ENCODE data around the gene PLEKHM2.

The PLEKHM2 gene

GRCh38 chr1:15637826-15638225 lies 46.3 kb upstream of the PLEKHM2 start (continued):
- TF ChIP-seq CSRNP3 (CRISPR knock-in tag; IDR thresholded peaks at IDR 0.05) (no peak), PPARA (CRISPR knock-in tag; IDR thresholded peaks at IDR 0.05; ENCODE audit: borderline replicate concordance) (no peak)

- TF ChIP-seq ARNTL (CRISPR knock-in tag; IDR thresholded peaks at IDR 0.05; ENCODE audit: borderline replicate concordance, low read depth) (no peak), PATZ1 (CRISPR knock-in tag; IDR thresholded peaks at IDR 0.05; ENCODE audit: borderline replicate concordance) (no peak), TSHZ2 (CRISPR knock-in tag; IDR thresholded peaks at IDR 0.05) (no peak), ZFP30 (CRISPR knock-in tag; IDR thresholded peaks at IDR 0.05) (no peak), OSR1 (CRISPR knock-in tag; IDR thresholded peaks at IDR 0.05) (no peak), POU6F1 (CRISPR knock-in tag; IDR thresholded peaks at IDR 0.05; ENCODE audit: borderline replicate concordance, low read depth) (no peak), ZFP3 (CRISPR knock-in tag; IDR thresholded peaks at IDR 0.05) (no peak), ZNF70 (CRISPR knock-in tag; IDR thresholded peaks at IDR 0.05) (no peak), CREB5 (CRISPR knock-in tag; IDR thresholded peaks at IDR 0.05; ENCODE audit: low read depth) (no peak), ISL1 (CRISPR knock-in tag; IDR thresholded peaks at IDR 0.05) (no peak), ZNF8 (CRISPR knock-in tag; IDR thresholded peaks at IDR 0.05) (no peak)
- ATAC-seq, result no peak
These were observed 44.9 kb upstream of the PLEKHM2 start for GRCh38 chr1:15639262-15639661.

GRCh38 chr1:15639931-15640330 lies 44.2 kb upstream of the PLEKHM2 start:
- TF ChIP-seq SNAI2 (CRISPR knock-in tag; IDR thresholded peaks at IDR 0.05) (no peak), ESRRG (CRISPR knock-in tag; IDR thresholded peaks at IDR 0.05) (no peak), PPARA (CRISPR knock-in tag; IDR thresholded peaks at IDR 0.05; ENCODE audit: borderline replicate concordance) (no peak), TCF4 (CRISPR knock-in tag; IDR thresholded peaks at IDR 0.05; ENCODE audit: borderline replicate concordance) (no peak), ZNF565 (CRISPR knock-in tag; conservative IDR thresholded peaks at IDR 0.05; ENCODE audit: low read depth) (no peak), ARNTL (CRISPR knock-in tag; IDR thresholded peaks at IDR 0.05; ENCODE audit: borderline replicate concordance, low read depth) (no peak), ZFP3 (CRISPR knock-in tag; IDR thresholded peaks at IDR 0.05) (no peak), ZNF70 (CRISPR knock-in tag; IDR thresholded peaks at IDR 0.05) (no peak), OSR1 (CRISPR knock-in tag; IDR thresholded peaks at IDR 0.05) (no peak), BACH2 (CRISPR knock-in tag; IDR thresholded peaks at IDR 0.05; ENCODE audit: borderline replicate concordance) (no peak), ISL1 (CRISPR knock-in tag; IDR thresholded peaks at IDR 0.05) (no peak), CSDC2 (CRISPR knock-in tag; IDR thresholded peaks at IDR 0.05) (no peak)
- no peak for ATAC-seq

GRCh38 chr1:15640667-15641066 lies 43.5 kb upstream of the PLEKHM2 start:
- no peak for ATAC-seq
- TF ChIP-seq ISL1 (CRISPR knock-in tag; IDR thresholded peaks at IDR 0.05) (no peak), POU6F1 (CRISPR knock-in tag; IDR thresholded peaks at IDR 0.05; ENCODE audit: borderline replicate concordance, low read depth) (no peak), ZNF565 (CRISPR knock-in tag; conservative IDR thresholded peaks at IDR 0.05; ENCODE audit: low read depth) (no peak), ZNF70 (CRISPR knock-in tag; IDR thresholded peaks at IDR 0.05) (no peak), ZFP30 (CRISPR knock-in tag; IDR thresholded peaks at IDR 0.05) (no peak), GLIS3 (CRISPR knock-in tag; IDR thresholded peaks at IDR 0.05) (no peak)
